ENCODE data around the gene PIP5KL1. TPM values are rescaled to one million over a fixed set of nuclear protein-coding genes. Genes with fewer than 3 reads are reported as not detected.

The PIP5KL1 gene
- total and polyA plus RNA-seq, 2 experiments from 2014 or later = 13.4 to 19.5 TPM

DNA sequence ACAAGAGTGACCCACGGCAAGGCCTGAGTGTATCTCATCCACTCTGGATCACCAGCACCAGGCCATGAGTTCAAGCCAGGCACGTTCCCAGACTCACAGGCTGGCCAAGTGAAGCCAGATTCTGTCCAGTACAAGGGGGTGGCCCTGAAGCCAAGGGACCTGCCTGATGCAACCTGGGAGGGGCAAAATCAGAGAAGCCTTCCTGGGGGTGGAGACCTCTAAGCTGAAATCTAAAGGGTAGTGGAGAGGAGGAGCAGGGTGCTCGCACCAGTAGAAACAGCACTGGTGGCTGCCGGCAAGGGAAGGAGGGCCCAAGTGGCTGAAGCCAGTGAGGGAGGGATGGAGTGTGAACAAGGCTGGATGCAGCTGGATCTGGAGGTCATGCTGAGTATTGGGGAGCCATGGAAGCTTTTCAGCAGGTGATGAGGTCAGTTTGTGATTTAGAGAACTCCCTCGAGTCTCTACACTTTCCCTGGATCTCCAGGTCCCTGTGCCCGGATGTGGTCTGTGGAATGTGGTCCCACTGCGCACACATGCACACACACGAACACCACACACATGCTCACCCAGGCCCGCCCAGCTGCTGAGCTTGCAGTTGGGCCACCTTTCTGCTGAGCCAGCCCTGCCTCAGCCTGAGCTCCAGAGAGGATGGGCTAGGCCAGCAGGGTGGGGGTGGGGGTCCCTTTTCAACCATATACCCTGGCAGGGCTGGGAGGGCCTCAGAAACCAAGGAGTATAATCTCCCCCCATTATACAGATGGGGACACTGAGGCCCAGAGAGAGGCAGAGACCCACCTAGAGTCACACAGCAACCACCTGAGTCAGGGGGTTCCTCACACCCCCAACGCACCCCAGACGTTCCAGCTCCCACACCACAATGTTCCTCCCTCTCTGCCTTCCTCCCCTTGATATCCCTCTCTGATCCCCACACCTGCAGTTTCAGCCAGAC is 1.6 kb downstream of the PIP5KL1 start:
- Mint-ChIP-seq H3K4me3 (peak overlapping the region; percentile 91), H3K9me3 (no peaks in the 10 kb centered on the region), H3K36me3 (ENCODE audit: low read depth) (peaks cover 9% of the 10 kb centered on the region), H3K4me1 (peaks cover 28% of the 10 kb centered on the region), H3K27ac (no peak overlapping the region), H3K27me3 (ENCODE audit: insufficient read depth, low read depth, poor library complexity) (peaks cover 30% of the 10 kb centered on the region)
- H3K4me3 ChIP-seq = peak overlapping the region; percentile 63
- H3K27me3 ChIP-seq (ENCODE audit: insufficient read depth) = peaks cover 11% of the 10 kb centered on the region
- no peaks in the 10 kb centered on the region for H3K79me2 ChIP-seq (replicated peaks; ENCODE audit: insufficient read depth)
- TF ChIP-seq, protein P1, sequence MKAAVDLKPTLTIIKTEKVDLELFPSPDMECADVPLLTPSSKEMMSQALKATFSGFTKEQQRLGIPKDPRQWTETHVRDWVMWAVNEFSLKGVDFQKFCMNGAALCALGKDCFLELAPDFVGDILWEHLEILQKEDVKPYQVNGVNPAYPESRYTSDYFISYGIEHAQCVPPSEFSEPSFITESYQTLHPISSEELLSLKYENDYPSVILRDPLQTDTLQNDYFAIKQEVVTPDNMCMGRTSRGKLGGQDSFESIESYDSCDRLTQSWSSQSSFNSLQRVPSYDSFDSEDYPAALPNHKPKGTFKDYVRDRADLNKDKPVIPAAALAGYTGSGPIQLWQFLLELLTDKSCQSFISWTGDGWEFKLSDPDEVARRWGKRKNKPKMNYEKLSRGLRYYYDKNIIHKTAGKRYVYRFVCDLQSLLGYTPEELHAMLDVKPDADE (IDR thresholded peaks at IDR 0.05) = no peak
- no peak for TF ChIP-seq POLR2AphosphoS5 (IDR thresholded peaks at IDR 0.05; ENCODE audit: low read depth)
- TF ChIP-seq, protein P2, sequence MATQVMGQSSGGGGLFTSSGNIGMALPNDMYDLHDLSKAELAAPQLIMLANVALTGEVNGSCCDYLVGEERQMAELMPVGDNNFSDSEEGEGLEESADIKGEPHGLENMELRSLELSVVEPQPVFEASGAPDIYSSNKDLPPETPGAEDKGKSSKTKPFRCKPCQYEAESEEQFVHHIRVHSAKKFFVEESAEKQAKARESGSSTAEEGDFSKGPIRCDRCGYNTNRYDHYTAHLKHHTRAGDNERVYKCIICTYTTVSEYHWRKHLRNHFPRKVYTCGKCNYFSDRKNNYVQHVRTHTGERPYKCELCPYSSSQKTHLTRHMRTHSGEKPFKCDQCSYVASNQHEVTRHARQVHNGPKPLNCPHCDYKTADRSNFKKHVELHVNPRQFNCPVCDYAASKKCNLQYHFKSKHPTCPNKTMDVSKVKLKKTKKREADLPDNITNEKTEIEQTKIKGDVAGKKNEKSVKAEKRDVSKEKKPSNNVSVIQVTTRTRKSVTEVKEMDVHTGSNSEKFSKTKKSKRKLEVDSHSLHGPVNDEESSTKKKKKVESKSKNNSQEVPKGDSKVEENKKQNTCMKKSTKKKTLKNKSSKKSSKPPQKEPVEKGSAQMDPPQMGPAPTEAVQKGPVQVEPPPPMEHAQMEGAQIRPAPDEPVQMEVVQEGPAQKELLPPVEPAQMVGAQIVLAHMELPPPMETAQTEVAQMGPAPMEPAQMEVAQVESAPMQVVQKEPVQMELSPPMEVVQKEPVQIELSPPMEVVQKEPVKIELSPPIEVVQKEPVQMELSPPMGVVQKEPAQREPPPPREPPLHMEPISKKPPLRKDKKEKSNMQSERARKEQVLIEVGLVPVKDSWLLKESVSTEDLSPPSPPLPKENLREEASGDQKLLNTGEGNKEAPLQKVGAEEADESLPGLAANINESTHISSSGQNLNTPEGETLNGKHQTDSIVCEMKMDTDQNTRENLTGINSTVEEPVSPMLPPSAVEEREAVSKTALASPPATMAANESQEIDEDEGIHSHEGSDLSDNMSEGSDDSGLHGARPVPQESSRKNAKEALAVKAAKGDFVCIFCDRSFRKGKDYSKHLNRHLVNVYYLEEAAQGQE (IDR thresholded peaks at IDR 0.05; ENCODE audit: unreplicated experiment) = no peak
- TF ChIP-seq, protein P3, sequence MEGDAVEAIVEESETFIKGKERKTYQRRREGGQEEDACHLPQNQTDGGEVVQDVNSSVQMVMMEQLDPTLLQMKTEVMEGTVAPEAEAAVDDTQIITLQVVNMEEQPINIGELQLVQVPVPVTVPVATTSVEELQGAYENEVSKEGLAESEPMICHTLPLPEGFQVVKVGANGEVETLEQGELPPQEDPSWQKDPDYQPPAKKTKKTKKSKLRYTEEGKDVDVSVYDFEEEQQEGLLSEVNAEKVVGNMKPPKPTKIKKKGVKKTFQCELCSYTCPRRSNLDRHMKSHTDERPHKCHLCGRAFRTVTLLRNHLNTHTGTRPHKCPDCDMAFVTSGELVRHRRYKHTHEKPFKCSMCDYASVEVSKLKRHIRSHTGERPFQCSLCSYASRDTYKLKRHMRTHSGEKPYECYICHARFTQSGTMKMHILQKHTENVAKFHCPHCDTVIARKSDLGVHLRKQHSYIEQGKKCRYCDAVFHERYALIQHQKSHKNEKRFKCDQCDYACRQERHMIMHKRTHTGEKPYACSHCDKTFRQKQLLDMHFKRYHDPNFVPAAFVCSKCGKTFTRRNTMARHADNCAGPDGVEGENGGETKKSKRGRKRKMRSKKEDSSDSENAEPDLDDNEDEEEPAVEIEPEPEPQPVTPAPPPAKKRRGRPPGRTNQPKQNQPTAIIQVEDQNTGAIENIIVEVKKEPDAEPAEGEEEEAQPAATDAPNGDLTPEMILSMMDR (conservative IDR thresholded peaks at IDR 0.05; ENCODE audit: low read depth in 2 of 2) = no peak
- TF ChIP-seq STAT1 (IDR thresholded peaks at IDR 0.05; ENCODE audit: unreplicated experiment) = no peak
- TF ChIP-seq NANOG (IDR thresholded peaks at IDR 0.05; ENCODE audit: borderline replicate concordance) = no peak
- TF ChIP-seq EZH2 (IDR thresholded peaks at IDR 0.05; ENCODE audit: low read depth, unreplicated experiment) = no peak
- no peak for TF ChIP-seq ZNF331 (CRISPR knock-in tag; IDR thresholded peaks at IDR 0.05; ENCODE audit: low read depth)
- TF ChIP-seq, protein P4, sequence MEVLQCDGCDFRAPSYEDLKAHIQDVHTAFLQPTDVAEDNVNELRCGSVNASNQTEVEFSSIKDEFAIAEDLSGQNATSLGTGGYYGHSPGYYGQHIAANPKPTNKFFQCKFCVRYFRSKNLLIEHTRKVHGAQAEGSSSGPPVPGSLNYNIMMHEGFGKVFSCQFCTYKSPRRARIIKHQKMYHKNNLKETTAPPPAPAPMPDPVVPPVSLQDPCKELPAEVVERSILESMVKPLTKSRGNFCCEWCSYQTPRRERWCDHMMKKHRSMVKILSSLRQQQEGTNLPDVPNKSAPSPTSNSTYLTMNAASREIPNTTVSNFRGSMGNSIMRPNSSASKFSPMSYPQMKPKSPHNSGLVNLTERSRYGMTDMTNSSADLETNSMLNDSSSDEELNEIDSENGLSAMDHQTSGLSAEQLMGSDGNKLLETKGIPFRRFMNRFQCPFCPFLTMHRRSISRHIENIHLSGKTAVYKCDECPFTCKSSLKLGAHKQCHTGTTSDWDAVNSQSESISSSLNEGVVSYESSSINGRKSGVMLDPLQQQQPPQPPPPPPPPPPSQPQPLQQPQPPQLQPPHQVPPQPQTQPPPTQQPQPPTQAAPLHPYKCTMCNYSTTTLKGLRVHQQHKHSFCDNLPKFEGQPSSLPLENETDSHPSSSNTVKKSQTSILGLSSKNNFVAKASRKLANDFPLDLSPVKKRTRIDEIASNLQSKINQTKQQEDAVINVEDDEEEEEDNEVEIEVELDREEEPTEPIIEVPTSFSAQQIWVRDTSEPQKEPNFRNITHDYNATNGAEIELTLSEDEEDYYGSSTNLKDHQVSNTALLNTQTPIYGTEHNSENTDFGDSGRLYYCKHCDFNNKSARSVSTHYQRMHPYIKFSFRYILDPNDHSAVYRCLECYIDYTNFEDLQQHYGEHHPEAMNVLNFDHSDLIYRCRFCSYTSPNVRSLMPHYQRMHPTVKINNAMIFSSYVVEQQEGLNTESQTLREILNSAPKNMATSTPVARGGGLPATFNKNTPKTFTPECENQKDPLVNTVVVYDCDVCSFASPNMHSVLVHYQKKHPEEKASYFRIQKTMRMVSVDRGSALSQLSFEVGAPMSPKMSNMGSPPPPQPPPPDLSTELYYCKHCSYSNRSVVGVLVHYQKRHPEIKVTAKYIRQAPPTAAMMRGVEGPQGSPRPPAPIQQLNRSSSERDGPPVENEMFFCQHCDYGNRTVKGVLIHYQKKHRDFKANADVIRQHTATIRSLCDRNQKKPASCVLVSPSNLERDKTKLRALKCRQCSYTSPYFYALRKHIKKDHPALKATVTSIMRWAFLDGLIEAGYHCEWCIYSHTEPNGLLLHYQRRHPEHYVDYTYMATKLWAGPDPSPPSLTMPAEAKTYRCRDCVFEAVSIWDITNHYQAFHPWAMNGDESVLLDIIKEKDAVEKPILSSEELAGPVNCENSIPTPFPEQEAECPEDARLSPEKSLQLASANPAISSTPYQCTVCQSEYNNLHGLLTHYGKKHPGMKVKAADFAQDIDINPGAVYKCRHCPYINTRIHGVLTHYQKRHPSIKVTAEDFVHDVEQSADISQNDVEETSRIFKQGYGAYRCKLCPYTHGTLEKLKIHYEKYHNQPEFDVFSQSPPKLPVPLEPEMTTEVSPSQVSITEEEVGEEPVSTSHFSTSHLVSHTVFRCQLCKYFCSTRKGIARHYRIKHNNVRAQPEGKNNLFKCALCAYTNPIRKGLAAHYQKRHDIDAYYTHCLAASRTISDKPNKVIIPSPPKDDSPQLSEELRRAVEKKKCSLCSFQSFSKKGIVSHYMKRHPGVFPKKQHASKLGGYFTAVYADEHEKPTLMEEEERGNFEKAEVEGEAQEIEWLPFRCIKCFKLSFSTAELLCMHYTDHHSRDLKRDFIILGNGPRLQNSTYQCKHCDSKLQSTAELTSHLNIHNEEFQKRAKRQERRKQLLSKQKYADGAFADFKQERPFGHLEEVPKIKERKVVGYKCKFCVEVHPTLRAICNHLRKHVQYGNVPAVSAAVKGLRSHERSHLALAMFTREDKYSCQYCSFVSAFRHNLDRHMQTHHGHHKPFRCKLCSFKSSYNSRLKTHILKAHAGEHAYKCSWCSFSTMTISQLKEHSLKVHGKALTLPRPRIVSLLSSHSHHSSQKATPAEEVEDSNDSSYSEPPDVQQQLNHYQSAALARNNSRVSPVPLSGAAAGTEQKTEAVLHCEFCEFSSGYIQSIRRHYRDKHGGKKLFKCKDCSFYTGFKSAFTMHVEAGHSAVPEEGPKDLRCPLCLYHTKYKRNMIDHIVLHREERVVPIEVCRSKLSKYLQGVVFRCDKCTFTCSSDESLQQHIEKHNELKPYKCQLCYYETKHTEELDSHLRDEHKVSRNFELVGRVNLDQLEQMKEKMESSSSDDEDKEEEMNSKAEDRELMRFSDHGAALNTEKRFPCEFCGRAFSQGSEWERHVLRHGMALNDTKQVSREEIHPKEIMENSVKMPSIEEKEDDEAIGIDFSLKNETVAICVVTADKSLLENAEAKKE (CRISPR knock-in tag; IDR thresholded peaks at IDR 0.05) = no peak
- no peak for TF ChIP-seq CREB1 (CRISPR knock-in tag; IDR thresholded peaks at IDR 0.05; ENCODE audit: low read depth)
- no peak for TF ChIP-seq ZNF114 (CRISPR knock-in tag; IDR thresholded peaks at IDR 0.05)
- no peak for TF ChIP-seq JUNB (IDR thresholded peaks at IDR 0.05; ENCODE audit: unreplicated experiment)
- no peak for TF ChIP-seq EZH2phosphoT487 (IDR thresholded peaks at IDR 0.05; ENCODE audit: unreplicated experiment)
- DNase-seq (ENCODE audit: low spot score) (no peak), ATAC-seq (no peak)
- peaks cover 3% of the 10 kb centered on the region; the same call in 1 of the 2 replicates for H4K20me1 ChIP-seq (replicated peaks; ENCODE audit: insufficient read depth)
- H3K27ac ChIP-seq (ENCODE audit: low read depth) = no peak overlapping the region
- peaks cover 27% of the 10 kb centered on the region for H3K4me1 ChIP-seq (ENCODE audit: insufficient read depth)
- no peaks in the 10 kb centered on the region for H3K9me2 ChIP-seq (ENCODE audit: insufficient read depth)
- H3F3A ChIP-seq (replicated peaks; ENCODE audit: low read depth) = peaks cover 16% of the 10 kb centered on the region
- H2AFZ ChIP-seq = no peak overlapping the region
- H3K36me3 ChIP-seq (ENCODE audit: insufficient read depth) = no peaks in the 10 kb centered on the region
- H3K4me2 ChIP-seq = peak overlapping the region; percentile 92
